GM18868 (cell line): ENCODE results near the gene ZNF862.

Experiments
- ATAC-seq: cut with Tn5 transposase; IDR thresholded peaks from one replicate; pipeline ENCODE4 v1.9.1; 2021; ENCODE audit warnings: mild to moderate bottlenecking, moderate library complexity; ENCODE audit not compliant: unreplicated experiment

The ZNF862 gene

DNA sequence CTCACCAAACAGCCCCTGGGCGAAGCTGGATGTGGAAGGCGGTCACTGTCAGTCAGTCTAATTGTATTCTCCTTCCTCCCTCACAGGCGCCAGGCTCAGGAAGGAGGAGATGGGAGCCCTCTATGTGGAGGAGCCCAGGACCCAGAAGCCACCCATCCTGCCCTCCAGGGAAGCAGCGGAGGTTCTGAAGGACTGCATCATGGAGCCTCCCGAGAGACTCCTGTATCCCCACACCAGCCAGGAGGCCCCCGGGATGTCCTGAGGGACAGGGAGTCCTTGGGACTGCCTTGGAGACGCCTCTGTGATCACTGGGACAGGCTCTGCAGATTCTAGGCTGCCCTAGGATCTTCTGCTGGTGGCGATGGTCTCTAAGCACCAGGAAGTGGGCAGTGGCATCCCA lies 25.8 kb downstream of the ZNF862 start:
- ATAC-seq: no peak

DNA sequence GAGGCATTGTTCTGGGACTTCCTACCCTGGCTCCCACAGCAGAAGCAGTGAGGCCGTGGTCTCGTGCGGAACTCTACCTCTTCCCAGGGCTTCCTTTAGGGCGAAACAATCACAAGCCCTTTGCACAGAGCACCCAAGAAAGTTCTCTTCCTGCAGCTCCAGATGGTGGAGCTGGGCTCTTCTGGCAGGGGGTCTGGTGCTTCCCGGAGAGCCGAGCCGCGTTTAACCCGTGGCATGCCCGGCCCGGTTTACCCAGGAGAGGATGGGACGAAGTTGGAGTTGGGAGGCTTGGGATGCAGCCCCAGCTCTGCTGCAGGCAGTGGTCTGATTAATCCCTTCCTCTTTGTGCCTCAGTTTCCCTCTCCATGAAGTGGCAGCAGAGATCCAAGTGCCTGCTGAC lies 26.6 kb downstream of the ZNF862 start:
- no peak for ATAC-seq

DNA sequence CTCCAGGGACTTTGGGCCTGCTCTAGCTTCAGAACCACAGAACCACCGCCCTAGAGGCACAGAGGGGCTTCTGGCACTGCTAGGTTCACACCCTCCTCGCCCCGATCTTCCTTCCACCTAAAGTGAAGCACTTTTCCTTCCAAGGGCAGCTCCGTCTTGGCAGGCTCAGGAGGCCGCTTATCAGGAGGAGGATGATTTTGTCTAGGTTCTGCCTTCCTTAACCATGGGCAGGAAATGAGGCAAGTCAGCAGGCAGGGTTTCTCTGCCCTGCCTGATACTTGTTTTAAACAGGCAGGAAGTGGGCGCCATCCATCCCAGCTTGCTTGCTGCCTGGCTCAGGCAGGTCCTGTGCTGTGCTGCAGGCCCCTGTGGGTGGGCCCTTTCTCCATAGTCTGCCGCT lies 27.3 kb downstream of the ZNF862 start:
- no peak for ATAC-seq

DNA sequence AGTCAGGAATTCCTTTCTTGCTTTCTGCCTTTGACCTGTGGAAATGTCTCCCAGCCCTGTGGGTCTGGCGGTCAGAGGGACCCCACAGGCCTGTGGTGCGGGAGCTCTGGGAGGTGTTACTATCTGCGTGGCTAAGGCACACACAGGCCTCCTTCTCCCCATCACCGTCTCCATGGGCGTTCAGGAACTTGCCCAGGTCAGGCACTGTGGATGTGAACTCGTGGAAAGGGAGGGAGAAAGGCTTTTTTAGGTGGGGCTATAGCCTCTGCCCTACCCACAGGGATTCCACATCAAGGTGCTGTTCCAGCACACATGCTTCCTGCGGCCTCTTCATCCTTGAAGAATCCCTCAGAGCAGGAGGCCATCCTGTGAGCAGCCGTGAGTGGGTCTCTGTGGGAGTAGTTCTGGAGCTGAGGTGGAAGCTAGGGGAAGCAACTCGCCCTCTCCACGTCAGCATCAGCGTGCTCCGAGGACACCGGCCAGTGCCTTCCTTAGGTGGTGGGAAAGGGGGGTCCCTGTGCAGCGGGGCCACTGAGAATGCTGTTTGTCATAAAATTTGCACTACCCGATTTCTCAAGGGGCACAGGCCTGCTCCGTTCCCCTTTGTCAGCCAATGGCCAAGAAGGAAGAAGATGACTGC lies 28.1 kb downstream of the ZNF862 start:
- ATAC-seq: no peak

DNA sequence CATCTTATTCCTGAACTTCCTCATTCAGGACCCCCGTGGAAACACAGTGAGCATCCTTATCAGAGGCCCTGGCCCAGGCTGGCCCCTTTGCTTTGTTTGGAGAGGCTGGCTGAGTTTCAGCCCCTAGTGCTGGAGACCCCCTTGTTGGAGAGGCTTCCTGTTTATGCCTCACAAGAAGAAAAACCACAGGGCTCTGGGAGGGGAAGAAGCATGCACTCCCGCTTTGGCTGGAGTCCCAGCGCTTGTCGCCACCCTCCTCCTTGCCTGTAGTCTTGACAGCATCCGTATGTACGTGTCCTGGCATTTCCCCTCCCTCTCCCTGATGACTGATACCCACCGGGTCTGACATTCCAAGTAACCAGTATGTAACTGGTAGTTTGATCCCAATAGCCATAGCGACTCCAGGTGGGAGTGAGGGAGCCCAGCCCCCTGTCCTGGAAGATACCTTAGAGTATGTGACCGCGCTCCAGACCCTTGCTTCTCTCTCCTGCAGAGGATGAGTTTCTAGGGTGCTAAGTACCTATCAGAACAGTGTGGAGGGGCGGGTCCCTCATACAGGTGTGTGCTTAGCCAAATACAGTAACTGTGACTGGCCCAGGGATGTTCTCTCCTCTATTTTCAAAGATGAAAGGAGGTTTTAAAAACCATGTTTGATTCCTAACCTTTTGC lies 28.7 kb downstream of the ZNF862 start:
- no peak for ATAC-seq

DNA sequence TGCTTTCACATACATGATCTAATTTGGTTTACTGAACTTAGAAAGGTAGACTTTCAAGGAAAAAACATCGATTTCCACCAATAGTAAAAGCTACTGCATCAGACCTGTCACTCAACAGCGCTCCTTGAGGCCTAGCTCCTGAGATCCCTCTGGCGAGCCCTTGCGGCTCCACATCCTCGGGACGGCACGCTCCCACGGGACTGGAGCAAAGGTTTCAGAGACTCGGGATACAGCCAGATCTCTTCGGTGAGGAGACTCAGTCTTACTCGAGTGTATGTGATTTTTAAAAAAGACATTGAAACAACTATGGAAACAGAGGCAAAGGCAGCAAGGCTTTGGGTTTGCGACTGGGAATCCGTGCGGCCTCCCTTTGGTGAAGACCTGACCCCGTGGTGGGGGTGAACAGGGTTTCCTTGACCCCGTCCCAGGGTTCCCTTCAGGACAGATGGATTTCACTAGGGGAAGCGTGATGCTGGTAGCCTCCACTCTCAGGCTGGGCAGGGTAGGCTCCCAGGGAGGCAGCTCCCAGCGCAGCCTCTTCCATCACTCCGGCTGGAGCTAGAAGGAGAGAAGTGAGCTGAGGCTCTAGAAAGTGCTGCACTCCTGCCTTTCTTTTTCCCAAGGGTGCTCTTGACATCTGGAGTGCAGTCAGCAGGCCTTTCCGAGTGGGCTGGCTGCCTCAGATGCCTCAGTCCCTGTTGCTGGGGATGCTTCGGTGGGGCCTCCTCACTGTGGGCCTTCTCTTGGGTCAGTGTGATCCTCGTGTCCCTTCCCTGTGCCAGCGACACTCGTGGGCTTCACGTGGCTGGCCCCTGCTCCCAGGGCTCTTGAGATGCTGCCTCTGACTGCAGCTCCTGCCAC lies 29.8 kb downstream of the ZNF862 start:
- no peak for ATAC-seq

DNA sequence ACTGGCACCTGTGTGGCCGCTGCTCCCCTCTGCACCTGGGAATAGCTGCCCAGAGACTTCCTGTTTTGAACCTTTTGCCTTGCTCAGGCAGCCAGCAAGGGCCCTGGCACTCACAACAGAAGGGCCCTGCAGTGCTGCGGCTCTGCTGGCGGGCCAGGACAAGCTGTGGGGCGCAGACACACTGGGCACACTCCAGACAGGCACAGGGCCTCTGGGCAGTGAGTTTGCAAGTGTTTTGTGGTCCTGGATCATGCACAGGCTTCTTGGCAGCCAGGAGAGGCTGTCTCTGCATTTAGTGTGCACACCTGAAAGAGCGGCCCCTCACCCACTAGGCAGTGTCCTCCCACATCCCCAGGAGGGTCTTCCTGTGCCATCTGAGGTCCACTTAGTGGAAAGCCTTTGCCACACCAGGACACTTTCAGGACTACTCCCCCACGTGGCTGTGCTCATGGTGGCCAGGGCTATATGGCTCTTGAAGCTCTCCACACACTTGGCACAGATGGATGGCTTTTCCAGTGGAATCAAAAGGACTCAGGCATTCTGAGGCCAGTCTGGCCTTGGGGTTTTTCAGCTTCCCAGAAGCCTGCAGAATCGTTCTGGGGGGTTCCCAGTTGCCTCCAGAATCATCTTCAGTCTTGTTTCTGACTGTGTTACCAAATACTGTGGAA lies 30.6 kb downstream of the ZNF862 start:
- ATAC-seq: no peak

DNA sequence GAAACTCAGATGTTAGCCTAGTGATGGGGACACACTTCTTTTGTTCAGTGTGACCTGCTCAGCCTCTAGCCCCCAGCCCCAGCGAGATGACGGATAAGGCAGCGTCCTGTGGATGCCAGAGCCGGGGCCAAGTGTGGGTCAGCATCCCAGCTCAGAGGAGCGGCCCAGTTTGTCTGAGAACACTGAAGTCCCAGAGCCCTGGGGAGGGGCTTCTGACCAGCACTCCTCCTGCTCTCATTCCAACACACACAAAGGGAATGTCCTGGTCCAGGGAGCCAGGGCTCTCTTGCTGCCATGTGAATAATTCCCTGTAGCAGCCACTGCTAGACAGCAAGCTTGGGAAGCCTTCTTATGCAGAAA lies 31.1 kb downstream of the ZNF862 start:
- ATAC-seq: no peak

DNA sequence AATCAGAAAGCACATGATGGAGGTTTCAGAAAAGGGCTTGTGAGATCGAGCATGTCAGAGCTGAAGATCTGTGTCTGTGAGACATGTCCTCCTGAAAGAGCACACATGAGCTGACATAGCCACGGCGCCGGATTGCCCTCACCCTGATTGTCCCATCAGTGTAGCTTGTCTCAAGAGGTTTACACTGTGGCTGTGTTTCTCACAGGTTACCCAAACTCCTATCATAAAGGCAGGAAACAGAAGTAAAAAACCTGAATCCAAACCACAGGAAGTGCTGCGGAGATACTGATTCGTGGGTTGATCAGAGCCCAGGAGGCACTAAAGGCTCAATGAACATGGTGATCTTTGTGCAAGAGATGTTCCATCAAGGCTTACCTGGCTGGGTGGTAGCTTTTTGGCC lies 31.7 kb downstream of the ZNF862 start:
- no peak for ATAC-seq

DNA sequence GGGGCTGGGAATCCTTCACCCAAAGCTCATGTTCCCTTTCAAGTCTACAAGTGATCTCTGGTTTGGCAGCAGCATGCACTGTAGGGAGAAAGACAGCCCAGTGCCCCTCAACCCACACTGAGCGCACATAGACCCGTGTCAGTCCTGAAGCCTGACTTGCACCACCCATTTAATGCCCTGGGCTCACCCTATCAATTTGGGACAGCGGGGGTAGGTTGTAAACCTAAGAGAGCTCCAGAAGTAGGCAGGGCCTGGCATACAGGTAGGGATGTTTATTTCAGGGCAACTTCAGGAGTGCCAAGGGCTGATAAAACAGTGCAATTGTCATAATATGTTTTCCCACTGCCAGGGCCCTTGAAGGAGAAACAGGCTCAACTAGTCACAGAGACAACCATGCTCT lies 32.1 kb downstream of the ZNF862 start:
- no peak for ATAC-seq

DNA sequence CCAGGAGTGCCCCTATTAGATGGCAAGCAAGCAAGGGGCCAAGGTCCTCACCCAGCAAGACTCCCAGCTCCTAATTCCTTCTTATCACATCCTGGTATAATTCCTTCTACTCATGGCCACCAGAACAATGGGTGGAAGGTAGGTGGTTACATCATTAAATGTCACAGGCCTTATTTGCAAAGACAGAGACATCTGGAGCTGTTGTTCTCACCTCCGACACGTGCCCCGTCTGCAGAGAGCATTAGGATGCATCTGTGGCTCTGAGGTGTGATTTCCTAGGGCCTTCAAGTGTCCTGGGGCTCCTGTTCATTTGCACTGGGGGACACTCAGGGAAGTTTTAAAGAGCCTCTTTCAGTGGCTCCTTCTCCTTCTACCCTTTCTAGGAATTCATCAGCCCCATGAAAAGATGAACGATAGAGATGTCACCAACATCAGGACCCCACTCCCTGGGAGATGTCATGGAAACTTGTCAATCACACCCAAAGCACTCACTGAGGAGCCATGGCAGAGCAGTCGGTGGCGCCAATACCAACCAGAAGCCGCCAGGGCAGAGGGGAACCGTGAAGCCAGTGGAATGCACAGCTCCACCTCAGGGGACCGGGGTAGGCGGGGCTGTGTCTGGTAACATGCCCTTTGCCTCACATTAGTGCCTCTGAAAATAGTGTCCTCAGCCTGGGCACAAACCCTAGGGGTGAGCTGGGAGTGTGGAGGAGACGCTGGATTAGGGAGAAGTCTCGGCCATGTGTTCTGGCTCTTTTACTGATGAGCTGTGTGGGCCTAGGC lies 32.7 kb downstream of the ZNF862 start:
- no peak for ATAC-seq

DNA sequence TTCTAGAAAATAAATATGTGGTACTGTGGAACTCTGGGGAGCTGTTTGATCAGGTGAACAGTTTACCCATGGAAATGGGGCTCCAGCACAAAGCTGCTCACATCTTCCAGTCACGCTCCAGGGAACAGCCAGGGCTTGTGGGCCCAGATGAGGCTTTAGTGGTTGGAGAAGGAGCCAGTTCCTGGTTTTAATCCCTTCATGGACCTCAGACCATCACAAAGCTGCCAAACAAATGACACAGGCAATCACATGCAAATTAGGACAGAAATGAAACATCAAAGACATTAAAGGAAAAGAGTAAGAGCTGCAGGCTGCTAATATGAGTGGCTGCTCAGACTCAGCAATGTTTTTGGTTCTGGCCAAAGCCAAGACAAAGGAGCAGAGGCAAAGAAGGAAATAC lies 33.4 kb downstream of the ZNF862 start:
- ATAC-seq: no peak

DNA sequence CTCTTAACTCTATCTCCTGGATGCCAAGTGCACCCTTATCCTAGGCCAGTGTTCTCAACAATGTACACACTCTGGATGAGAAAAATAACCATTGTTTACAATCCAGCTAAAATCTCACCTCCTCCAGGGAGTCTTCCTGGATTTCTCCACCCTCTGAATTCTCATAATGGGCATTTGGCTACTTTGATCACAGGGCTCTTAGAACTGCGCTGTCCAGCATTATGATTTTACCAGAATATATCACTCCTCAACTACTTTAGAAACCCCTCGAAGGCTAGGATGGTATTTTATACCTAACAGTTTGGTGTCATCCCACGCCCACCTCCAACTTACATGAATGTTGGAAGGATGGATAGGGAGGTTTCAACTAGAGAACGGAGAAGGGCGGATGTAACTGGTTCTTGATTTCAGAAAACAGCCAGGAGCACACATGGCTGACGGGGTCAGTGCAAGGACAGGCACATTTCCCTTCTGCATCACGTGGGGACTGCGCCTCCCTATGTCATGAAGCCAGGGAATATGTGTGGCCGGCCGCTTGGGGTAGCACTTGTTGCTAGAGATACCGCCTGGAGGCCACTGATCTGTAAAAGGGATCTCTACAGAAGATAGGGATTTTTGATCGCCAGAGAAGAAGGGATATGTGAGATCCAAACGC lies 34.4 kb downstream of the ZNF862 start:
- no peak for ATAC-seq

DNA sequence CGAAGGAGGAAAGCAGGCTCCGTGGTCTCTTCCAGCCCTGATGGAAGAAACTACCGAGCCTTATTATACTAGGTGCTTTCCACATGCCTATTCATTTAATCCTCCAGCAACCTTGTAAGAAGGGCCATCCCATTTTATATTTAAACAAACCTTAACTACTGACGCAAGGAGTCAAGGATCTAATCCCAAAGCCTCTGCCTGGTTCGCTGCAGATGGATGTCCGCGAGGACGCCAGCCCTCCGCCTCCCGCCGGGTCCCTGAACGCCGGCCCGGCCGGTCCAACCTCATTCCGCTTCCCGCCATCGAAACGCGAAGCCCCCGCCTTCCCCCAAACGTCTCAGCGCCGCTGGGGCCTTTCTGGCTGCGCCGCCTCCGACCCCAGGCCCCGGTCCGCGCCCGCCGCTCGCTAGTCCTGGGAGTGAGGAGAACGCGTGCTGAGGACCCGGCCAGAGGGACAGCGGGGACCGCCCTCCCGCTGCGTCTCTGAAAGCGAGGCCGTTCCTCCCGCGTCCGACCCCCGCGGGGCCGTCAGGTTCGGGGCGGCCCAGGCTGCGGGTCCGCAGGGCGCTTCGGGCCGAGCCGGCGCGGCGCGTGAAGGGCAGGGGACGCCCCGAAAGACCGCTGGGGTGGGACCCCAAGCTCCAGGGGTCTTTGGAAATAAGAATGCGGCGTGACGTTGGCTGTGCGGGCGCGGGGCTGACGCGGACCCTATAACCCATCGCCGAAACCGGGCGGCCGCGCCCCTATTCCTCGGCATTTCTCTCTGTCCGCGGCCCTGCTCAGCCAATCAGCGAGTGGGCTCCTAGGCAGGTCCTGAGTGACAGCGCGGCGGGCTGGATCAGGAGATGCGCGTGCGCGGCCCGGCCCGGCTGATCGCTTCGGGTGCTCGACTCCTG lies 35.1 kb downstream of the ZNF862 start, which contains the start of gene ATP6V0E2:
ATP6V0E2 (plus strand) TSS at position 896 of the 896 bp plus-strand sequence. CDS start 97 bp downstream, outside the sequence.
- peak; percentile 90 for ATAC-seq

DNA sequence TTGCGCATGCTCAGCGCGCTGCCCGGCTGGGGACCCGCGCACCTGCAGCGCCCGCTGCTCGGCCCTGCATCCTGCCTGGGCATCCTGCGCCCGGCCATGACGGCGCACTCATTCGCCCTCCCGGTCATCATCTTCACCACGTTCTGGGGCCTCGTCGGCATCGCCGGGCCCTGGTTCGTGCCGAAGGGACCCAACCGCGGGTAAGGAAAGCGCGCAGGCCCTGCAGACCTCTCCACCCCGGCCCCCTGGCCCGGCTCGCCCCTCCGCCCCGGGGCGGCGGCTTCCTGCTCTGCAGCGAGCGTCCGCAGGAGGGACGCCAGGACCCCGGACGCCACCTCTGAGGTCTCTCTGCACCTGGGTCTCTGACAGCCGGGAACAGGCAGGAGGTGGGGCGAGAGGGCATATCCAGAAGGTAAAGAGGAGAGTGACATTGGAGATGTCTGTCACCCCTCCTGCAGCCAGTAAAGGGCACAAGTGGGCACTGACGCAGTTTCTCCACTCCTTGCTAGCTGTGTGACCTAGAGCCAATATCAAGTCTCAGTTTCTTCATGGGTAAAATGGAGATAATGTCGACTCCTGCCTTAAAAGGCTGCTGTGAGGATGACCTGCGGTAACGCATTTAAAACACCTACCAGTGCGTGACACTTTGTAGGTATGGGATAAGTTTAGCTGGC lies 35.9 kb downstream of the ZNF862 start:
- no peak for ATAC-seq

DNA sequence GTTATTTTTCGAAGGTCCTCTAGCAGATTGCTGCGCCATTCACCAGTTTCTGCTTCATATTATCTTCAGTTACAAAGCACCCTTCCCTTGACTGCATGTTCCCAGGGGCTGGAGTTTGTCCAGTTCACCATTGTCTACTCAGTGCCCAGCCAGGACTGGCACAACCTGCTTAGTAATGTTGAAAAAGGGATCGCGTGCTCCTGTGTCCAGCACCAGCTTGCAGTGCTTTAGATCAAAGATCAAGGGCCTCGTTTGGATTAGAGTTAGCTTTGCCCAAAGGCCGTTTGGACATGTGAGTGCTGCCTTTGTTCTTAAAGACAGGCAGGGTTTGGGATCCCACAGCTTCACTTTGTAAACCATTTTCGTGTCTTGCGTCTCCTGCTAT lies 36.5 kb downstream of the ZNF862 start:
- no peak for ATAC-seq

DNA sequence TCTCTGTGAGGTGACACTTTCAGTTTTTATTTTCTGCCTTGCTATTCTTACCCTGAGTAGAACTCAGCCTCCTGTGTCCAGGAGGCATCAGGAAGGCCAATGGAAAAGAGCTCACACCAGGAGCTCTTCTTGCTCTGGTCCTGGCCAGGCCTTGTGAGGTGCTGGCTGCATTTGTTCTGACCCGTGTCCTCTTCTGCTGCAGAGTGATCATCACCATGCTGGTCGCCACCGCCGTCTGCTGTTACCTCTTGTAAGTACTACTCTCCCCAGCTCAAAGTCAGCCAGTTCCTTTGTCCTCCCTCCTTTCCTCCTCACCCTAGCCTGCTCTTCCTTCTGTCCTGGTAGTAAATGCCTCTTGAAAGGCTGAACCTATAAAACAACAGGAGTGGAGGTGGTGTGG lies 37.2 kb downstream of the ZNF862 start:
- no peak for ATAC-seq

DNA sequence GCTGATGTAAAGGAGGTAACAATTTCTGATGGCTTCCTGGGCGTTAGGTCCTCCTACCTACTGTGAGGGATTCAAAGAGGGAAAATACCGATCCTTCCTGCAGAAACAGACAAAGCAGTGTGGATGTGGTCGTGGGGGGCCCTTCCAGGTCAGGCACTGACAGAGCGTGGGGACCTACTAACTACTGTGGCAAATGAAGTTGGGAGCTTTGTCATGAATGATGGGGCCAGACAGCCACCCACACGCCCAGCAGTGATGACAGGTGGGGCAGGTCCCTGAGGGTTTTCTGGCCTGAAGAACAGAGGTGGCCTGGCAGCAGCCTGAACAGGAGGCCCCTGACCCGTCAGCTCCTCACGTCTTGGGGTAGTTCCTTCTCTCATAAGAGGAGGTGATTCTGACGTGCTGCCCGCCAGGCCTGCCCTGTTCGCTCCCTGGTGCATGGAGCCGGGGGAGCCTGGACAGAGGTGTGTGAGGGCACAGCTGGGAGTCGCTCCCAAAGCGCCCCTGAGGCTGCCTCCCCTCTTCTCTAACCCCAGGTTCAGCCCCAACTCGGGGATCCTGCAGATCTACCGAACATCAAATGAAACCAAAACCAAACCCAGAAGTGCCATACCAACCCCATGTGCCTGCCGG lies 39.8 kb downstream of the ZNF862 start:
- no peak for ATAC-seq
